ENCODE results near the gene PHYKPL.

The PHYKPL gene

DNA sequence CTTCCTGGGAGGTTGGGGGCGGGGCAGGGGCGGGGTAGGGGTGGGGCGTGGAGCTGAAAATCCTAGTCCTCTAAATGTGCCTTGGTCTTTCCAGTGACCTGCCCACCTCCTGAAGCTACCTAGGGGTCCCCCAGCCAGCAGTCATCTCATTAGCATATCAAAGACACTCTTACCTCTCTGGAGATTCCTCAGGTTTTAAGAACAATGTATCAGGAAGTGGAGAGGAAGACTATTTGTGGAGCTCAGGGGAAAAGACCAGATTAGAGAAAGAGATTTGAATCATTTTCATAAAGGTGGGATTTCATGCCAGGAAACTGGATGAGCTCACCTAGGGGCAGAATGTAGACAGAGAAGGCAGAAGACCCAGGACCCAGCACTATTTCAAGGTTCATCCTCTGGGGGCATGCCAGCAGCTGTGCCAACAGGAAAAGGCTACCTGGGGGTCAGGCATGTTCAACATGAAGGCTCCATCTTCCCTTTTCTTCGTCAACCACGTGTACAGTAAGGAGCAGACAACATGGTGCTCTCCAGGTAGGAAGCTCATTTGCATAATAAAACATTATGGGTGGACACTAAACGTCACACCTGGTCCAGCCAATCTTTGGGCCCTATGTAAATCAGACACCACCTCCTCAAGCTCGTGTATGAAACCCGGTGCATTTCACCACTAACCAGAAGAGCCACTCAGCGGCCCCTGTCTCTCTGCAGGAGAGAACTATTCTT, 52.3 kb downstream of the PHYKPL start:
- DNase-seq: no peak

DNA sequence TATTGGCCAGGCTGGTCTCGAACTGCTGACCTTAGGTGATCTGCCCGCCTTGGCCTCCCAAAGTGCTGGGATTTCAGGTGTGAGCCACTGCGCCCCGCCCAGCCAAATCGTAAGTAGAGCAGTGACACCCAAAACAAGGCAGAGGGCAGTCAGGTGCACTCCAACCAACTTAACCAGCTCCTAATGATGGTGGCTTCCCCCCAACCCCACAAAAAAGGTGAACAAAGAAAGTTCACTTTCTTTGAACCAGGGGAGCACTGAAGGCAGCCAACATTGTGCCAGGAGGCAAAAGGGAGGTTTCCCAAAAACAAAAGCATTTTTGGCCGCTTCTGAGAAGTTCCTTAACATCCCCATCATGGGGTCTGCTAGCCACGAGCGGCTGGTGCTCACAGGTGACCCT, 55.0 kb downstream of the PHYKPL start:
- DNase-seq: no peak

DNA sequence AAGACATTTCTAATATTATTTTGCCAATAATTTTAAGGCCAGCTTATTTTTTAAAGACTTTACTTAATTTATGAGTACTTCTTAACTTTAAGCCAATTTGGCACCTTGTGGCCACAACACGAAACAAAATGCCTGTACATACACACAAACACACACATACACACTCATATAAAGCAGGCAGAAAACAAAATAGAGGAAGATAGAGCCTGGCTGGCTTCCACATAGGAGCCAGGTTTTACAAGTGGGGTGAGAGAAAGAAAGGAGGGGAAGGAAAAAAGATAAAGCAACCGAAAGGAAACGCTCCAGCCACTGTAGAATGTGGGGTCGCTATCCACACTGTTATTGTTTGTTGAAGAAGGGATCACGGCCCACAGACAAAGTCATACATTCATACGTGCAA, 55.8 kb downstream of the PHYKPL start:
- DNase-seq: no peak

DNA sequence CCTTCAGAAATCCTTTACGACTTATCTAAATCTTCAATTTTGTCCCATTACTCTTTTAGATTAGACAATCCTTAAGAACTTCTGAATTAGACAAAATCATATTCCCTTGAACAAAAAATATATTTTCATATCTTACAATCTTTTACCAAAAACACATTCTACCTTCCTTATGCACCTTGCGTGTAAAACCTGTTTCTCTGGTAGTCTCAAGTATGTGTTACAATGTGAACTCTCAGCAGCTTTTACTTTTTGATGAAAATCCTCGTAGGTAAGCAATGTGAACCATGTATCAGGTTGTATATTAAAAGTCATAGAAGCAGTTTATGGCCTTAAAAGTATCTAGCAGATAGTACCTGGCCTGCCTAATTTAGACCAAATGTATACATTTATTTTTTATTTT, 58.1 kb downstream of the PHYKPL start:
- no peak for DNase-seq

DNA sequence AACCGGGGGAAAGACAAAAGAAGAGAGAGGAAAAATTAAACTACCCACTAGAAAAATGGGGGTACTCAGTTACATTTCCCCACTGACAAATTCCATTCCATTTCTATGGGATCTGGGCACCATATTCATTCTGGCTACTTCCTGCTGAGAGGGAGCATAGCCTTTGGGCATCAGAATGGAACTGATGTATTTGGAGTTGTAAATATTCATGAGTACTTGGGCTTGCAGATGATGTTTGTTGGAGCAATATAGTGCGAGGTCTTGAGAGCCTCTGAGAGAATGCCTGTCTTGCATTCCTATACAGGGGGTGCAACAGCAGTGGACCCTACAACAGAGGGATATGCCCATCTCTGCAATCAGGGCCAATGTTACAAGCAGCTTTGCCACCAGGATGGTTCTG, 62.1 kb downstream of the PHYKPL start:
- no peak for DNase-seq

DNA sequence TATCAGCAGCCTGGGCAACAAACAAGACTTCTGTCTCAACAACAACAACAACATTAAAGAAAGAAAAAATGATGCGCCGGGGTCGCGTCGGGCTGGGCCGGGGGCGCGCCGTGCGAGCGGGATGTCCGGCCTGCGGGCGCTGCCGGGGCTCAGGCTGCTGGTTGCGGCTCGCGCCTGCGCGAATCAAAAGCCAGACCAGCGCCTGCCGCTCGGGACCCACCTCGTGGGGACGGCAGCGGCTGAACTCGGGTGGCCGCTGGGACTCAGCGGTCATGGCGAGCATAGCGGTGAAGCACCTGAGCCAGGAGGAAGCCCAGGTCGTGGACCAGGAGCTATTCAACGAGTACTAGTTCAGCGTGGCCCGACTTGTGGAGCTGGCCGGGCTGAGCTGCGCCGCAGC, 67.0 kb downstream of the PHYKPL start:
- no peak for DNase-seq

DNA sequence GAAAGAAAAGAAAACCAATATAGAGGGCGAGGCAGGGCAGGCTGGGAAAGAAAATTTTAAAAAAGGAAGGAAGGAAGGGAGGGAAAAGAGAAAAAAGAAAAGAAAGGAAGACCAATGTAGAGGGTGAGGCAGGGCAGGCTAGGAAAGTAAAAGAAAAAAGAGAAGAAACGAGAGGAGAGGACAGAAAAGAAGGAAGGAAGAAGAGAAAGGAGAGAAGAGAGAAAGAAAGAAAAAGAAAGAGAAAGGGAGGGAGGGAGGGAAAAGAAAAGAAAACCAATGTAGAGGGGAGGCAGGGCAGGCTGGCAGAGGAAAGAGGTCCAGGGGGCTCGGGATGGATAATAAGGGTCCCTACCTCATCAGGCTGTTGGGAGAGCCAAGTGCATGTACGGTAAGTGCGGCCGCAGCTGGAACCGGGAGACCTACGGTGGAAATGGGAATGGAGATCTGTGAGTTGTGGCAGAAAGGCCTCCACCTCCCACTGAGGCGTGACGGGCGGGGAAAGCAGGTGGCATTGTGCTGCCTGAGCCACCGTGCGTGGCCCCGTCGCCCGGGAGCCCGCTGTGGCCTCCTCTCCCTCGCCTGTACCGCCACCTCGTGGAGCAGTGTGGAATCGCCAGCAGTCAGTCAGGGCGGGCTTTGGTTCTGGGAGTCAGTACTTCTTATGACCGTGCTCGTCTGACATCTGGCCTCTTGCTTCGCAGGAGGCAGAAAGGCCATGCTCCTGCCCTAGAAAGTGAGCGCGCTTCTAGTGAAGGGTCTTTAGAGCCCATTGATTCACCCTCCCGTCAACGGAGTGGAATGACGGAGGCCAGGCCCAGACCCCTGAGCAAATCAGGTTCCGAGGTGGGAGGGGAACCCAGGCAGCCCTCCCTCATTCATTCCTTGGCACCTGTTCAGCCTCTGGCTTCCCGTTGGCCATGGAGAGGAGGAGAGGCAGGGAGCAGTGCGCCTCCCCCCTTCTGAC, 68.5 kb downstream of the PHYKPL start:
- no peak for DNase-seq

DNA sequence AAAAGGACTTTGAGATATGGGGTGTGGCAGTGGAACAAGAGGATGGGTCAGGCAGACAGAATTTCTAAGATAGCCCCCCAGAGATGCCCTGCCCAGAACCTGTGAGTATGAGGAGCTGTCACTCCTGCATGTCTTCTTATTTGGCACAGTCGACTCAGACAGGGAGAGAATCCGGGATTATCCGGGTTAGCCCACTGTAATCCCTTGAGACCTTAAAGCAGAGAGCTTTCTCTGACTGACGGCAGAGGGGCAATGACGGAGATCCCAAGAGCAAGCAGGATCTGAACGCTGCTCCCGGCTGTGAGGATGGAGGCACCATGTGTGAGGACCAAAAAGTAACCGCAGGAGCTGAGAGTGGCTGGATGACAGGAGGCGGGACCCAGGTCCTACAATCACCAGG, 70.1 kb downstream of the PHYKPL start:
- no peak for DNase-seq

DNA sequence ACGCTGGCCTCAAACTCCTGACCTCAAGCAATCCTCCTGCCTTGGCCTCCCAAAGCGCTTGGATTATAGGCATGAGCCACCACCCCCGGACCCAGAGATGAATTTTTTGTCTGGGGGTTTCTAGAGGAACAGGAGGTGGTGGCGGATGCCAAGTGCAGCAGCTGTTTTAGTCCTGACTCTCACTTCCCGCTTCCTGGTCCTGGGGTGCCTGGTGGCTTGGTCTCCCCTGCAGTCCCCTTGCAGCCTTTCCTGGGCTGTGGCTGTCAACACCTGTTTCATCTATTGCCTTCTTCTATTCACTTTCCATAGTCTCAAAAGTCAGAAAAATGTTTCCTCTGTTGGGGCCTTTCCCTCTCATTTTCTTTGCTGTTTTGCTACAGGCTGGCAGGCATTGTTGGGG, 72.4 kb downstream of the PHYKPL start:
- DNase-seq: no peak

Data from cortex of kidney (tissue), 1 donor.